NCI-H2081 treated with DMSO at 0.1 percent for 48 hours (cell line): ENCODE measurements around the gene TP53I13.

Experiments
- DNase-seq: peaks from one replicate; lab custom pipeline; 2025; lab: John Stamatoyannopoulos, UW

TP53I13 gene

GRCh38 chr17:29593591-29594518 lies 25.4 kb downstream of the TP53I13 start:
- no peak for DNase-seq

GRCh38 chr17:29594519-29595090 lies 26.1 kb downstream of the TP53I13 start:
- DNase-seq, result no peak

GRCh38 chr17:29595107-29595942 lies 26.8 kb downstream of the TP53I13 start:
- DNase-seq, result no peak

- no peak for DNase-seq
Measured at GRCh38 chr17:29595943-29596774, 27.7 kb downstream of the TP53I13 start.

GRCh38 chr17:29596811-29597210 lies 28.3 kb downstream of the TP53I13 start:
- DNase-seq, result no peak

GRCh38 chr17:29597361-29598172 lies 29.1 kb downstream of the TP53I13 start:
- no peak for DNase-seq

GRCh38 chr17:29603109-29603674 lies 34.7 kb downstream of the TP53I13 start:
- DNase-seq, result no peak

GRCh38 chr17:29607557-29608195 lies 39.2 kb downstream of the TP53I13 start:
- no peak for DNase-seq

- no peak for DNase-seq
Measured at GRCh38 chr17:29608986-29609385, 40.5 kb downstream of the TP53I13 start.

- DNase-seq, result no peak
Measured at GRCh38 chr17:29610395-29610794, 41.9 kb downstream of the TP53I13 start.

GRCh38 chr17:29611351-29612093 lies 43.0 kb downstream of the TP53I13 start:
- DNase-seq, result no peak

GRCh38 chr17:29612094-29612403 lies 43.5 kb downstream of the TP53I13 start:
- DNase-seq, result no peak

- no peak for DNase-seq
Measured at GRCh38 chr17:29612404-29613280, 44.1 kb downstream of the TP53I13 start.

- no peak for DNase-seq
Measured at GRCh38 chr17:29613352-29613837, 44.9 kb downstream of the TP53I13 start.

GRCh38 chr17:29613856-29614255 lies 45.4 kb downstream of the TP53I13 start:
- DNase-seq, result no peak

GRCh38 chr17:29614349-29615047 lies 46.0 kb downstream of the TP53I13 start:
- DNase-seq, result no peak

- DNase-seq, result no peak
Measured at GRCh38 chr17:29615048-29615385, 46.5 kb downstream of the TP53I13 start.
